Thyroid gland (tissue), 4 donors: ENCODE measurements around the gene LMX1B. TPM values are rescaled to one million over a fixed set of nuclear protein-coding genes. Genes with fewer than 3 reads are reported as not detected.

Experiments
- DNase-seq, 2 donors: peaks; one replicate each; pipeline ENCODE4 v3.0.0-alpha.2; 2019
- H3K27ac ChIP-seq, 3 donors: fragments of 200-600 bp; sonication (generic); 1 replicate in 2 of 3; 2 replicates in 1 of 3; pipeline ENCODE4 v1.5.1; 2016 to 2019; ENCODE audit warnings: mild to moderate bottlenecking in 1 of 3, moderate library complexity in 1 of 3
- H3K27me3 ChIP-seq: fragments of 200-600 bp; sonication (generic); one replicate; pipeline ENCODE4 v1.5.1; 2019
- H3K36me3 ChIP-seq, 2 donors: fragments of 200-600 bp; sonication (generic); one replicate each; pipeline ENCODE4 v1.5.1; 2016 to 2019
- H3K4me1 ChIP-seq, 2 donors: fragments of 200-600 bp; sonication (generic); one replicate each; pipeline ENCODE4 v1.5.1; 2017 to 2019
- H3K4me3 ChIP-seq, 3 donors: fragments of 200-600 bp; sonication (generic); replicated peaks in 1 of 3; 1 replicate in 2 of 3; 2 replicates in 1 of 3; pipeline ENCODE4 v1.5.1; 2016; ENCODE audit warnings: mild to moderate bottlenecking in 1 of 3
- H3K9me3 ChIP-seq: fragments of 200-600 bp; sonication (generic); one replicate; pipeline ENCODE4 v1.5.1; 2017
- CTCF ChIP-seq, 6 experiments: fragments of 200-600 bp in 3 of 6; fragments of 450-650 bp in 3 of 6; sonication (generic) in 3 of 6; IDR thresholded peaks; one replicate each; pipeline ENCODE4 v1.5.1; 2016 to 2019; ENCODE audit warnings: antibody characterized with exemption in 6 of 6, mild to moderate bottlenecking in 2 of 6, inconsistent platforms in 1 of 6, moderate library complexity in 1 of 6
- POLR2A ChIP-seq, 2 donors: fragments of 450-650 bp; IDR thresholded peaks; one replicate each; pipeline ENCODE4 v1.6.1; 2017; ENCODE audit warnings: antibody characterized with exemption in 2 of 2, mild to moderate bottlenecking in 2 of 2, moderate library complexity in 1 of 2
- WGBS, 2 donors: methylation state at CpG; one replicate each; pipeline ENCODE4 v1.1.5; 2017; 5-methylcytosine and 5-hydroxymethylcytosine counted together
- intact Hi-C: fragments of 100-400 bp; cut with DNase I; formaldehyde crosslinking; loops from one replicate; pipeline ENCODE4 v1.15.1; 2023
- total RNA-seq, 4 donors: library from RNA; depleted of rRNA; stranded (reverse); fragments of >200 nt; gene quantifications; one replicate each; pipeline ENCODE4 v1.2.3, GENCODE V29; 2016

The LMX1B gene
- total RNA-seq, 4 donors from 2014 or later, result 0.68 to 5.5 (median 1.7) TPM

DNA sequence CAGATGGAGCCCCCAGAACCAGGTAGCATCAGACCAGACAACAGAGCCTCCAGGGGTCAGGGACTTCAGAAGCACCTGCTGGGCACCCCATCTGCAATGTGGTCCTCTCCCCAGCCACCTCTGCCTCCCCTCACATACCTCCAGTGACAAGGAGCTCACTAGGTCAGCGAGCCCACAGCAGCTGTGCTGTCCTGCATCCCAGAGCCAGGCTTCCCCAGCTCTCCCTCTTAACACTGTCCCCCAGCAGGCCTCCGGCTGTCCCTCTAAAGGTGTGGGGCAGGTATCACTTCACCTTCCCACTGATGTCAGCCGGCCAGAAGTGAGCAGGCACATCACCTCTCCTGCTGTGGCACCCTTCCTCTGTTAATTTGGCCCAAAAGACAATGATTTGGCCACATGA lies 83.6 kb downstream of the LMX1B start:
- Histone ChIP-seq H3K4me1 (no peaks in the 10 kb centered on the region), H3K9me3 (no peaks in the 10 kb centered on the region), H3K27me3 (no peaks in the 10 kb centered on the region), H3K27ac (no peak overlapping the region), H3K4me3 (no peak overlapping the region), H3K36me3 (no peaks in the 10 kb centered on the region)
- WGBS, 2 donors, result 73 to 84% methylated on average over 2 to 3 of the region's 3 CpGs
- intact Hi-C loops, result loop anchor here (10.0 kb wide), 1 partner anchor 193 kb away; no protein-coding TSS in a partner anchor
- DNase-seq, result no peak
- TF ChIP-seq POLR2A (IDR thresholded peaks at IDR 0.05), result no peak
- no peak for TF ChIP-seq CTCF (IDR thresholded peaks at IDR 0.05)

DNA sequence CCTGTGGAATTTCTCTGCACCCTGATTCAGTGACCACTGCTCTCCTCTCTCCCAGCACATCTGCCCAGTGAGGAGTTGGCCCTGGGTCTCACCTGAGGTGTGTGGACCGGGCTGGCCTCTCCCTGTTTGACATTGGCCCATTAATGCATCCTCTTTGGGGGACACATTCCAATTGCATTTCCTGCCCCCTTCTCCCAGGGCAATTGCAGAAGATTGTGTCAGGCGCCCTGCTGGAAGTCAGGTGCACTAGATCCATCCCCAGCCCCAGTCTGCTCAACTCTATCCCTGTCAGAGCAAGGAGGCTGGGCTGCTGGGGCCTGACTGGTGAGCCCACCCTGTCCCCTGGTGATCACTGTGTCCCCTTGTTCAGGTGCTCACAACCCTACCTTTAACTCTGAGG lies 84.5 kb downstream of the LMX1B start:
- Histone ChIP-seq H3K27ac (no peak overlapping the region), H3K27me3 (no peaks in the 10 kb centered on the region), H3K9me3 (no peaks in the 10 kb centered on the region), H3K4me1 (no peaks in the 10 kb centered on the region), H3K4me3 (no peak overlapping the region), H3K36me3 (no peaks in the 10 kb centered on the region)
- WGBS, 2 donors, result 88 to 100% methylated on average over 2 of the region's 2 CpGs
- TF ChIP-seq CTCF (IDR thresholded peaks at IDR 0.05) (no peak), POLR2A (IDR thresholded peaks at IDR 0.05) (no peak)
- intact Hi-C loops, result loop anchor here (10.0 kb wide), 1 partner anchor 193 kb away; no protein-coding TSS in a partner anchor
- no peak for DNase-seq

DNA sequence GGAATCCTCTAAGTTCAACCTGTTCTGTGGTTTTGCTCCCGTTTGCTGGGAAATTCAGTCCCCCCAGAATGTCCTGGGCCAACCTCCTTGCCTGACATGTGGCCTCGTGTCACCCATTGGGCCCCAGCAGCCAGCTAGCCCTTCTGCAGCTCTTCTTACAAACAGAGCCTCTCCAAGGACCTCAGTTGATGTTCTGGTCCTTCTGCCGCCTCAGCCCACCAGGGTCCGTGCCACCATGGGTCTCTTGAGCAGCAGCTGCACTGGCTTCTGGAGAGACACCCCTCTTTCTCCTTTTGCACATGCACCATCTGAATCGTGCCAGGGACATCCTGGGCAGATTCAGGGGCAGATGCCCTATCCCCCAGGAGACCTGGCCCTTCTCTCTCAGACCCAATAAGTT lies 85.0 kb downstream of the LMX1B start:
- Histone ChIP-seq H3K27me3 (no peaks in the 10 kb centered on the region), H3K4me3 (no peak overlapping the region), H3K4me1 (no peaks in the 10 kb centered on the region), H3K36me3 (no peaks in the 10 kb centered on the region), H3K9me3 (no peaks in the 10 kb centered on the region), H3K27ac (no peak overlapping the region)
- DNase-seq, result no peak
- intact Hi-C loops, result loop anchor here (10.0 kb wide), 1 partner anchor 194 kb away; no protein-coding TSS in a partner anchor
- TF ChIP-seq POLR2A (IDR thresholded peaks at IDR 0.05) (no peak), CTCF (IDR thresholded peaks at IDR 0.05) (no peak)
- 79 to 80% methylated on average over 4 to 5 of the region's 5 CpGs for WGBS, 2 donors

GRCh38 chr9:126699401-126699881 lies 85.7 kb downstream of the LMX1B start:
- Histone ChIP-seq H3K36me3 (no peaks in the 10 kb centered on the region), H3K9me3 (no peaks in the 10 kb centered on the region), H3K27ac (no peak overlapping the region), H3K27me3 (no peaks in the 10 kb centered on the region), H3K4me3 (no peak overlapping the region), H3K4me1 (no peaks in the 10 kb centered on the region)
- intact Hi-C loops, result loop anchor here (10.0 kb wide), 1 partner anchor 195 kb away; no protein-coding TSS in a partner anchor
- no peak for DNase-seq
- 75 to 84% methylated on average over 5 to 10 of the region's 10 CpGs for WGBS, 2 donors
- TF ChIP-seq POLR2A (IDR thresholded peaks at IDR 0.05) (no peak), CTCF (IDR thresholded peaks at IDR 0.05) (no peak)

DNA sequence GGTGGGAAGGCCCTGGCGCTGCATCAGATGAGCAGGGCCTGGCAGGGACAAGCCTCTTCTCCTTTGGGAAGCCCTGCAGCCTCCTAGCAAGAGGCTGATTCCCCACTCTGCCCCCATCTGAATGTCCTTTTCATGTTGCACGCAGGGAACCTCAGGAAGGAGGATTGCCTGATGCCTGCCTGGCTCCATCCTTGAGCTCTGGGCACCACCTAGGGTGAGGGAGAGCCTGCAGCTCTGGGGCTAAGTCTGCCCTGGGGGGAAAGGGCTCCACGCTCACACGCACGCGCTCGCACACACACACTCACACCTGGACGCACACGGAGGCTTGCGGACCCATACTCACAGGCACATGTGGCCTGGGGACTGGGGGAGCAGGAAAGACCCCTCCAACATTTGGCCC lies 86.6 kb downstream of the LMX1B start:
- DNase-seq, result no peak
- intact Hi-C loops, result no loop called here
- TF ChIP-seq CTCF (IDR thresholded peaks at IDR 0.05), result no peak
- no peak for TF ChIP-seq POLR2A (IDR thresholded peaks at IDR 0.05)
- no peaks in the 10 kb centered on the region for H3K27me3 ChIP-seq
- no peak overlapping the region for H3K27ac ChIP-seq
- WGBS, 2 donors, result 84 to 85% methylated on average over 4 to 10 of the region's 10 CpGs
- no peaks in the 10 kb centered on the region for H3K36me3 ChIP-seq
- no peak overlapping the region for H3K4me3 ChIP-seq
- no peaks in the 10 kb centered on the region for H3K9me3 ChIP-seq
- H3K4me1 ChIP-seq, result peaks cover 0 to 4% of the 10 kb centered on the region in 2 donors
